Activated CD4-positive, alpha-beta T cell treated with anti-CD3 and anti-CD28 coated beads, Interleukin-10, Interleukin-2, amounts not matched to agents 100 ng/mL and 50 ng/mL, durations not matched to agents 16 hours and 8 hours (primary cell): ENCODE results near the gene NFE2L3.
A peak's percentile ranks its signal among the peaks of the same experiment; 100 is the strongest.
"Not testable (repeated sequence)": the region's sequence is repeated elsewhere in the genome, so short reads cannot be mapped to it uniquely, and the experiment has no call there.

ENCODE experiments used
- DNase-seq: peaks from one replicate; pipeline ENCODE4 v3.0.0-alpha.2; 2020

The NFE2L3 gene

GRCh38 chr7:26147646-26148306 lies 4.2 kb upstream of the NFE2L3 start:
- not testable (repeated sequence) for DNase-seq

- not testable (repeated sequence) for DNase-seq
Measured at GRCh38 chr7:26148307-26148700, 3.7 kb upstream of the NFE2L3 start.

- DNase-seq, result no peak
Measured at GRCh38 chr7:26149391-26149977, 2.5 kb upstream of the NFE2L3 start.

- peak; percentile 34 for DNase-seq
Measured at GRCh38 chr7:26151096-26151495, 902 bp upstream of the NFE2L3 start.

GRCh38 chr7:26151650-26151952 lies 397 bp upstream of the NFE2L3 start:
- DNase-seq, result no peak

- DNase-seq, result peak; percentile 47
Measured at GRCh38 chr7:26152782-26153240, 813 bp downstream of the NFE2L3 start.

GRCh38 chr7:26153241-26153822 lies 1.3 kb downstream of the NFE2L3 start:
- DNase-seq, result peak; percentile 65

- DNase-seq, result peak; percentile 79
Measured at GRCh38 chr7:26153823-26154783, 2.1 kb downstream of the NFE2L3 start.

GRCh38 chr7:26155531-26156375 lies 3.8 kb downstream of the NFE2L3 start:
- no peak for DNase-seq

GRCh38 chr7:26156451-26157420 lies 4.7 kb downstream of the NFE2L3 start:
- DNase-seq, result peak; percentile 87

GRCh38 chr7:26157520-26158105 lies 5.6 kb downstream of the NFE2L3 start:
- no peak for DNase-seq

- DNase-seq, result no peak
Measured at GRCh38 chr7:26159243-26159642, 7.2 kb downstream of the NFE2L3 start.

- no peak for DNase-seq
Measured at GRCh38 chr7:26160896-26161295, 8.9 kb downstream of the NFE2L3 start.

GRCh38 chr7:26162431-26162830 lies 10.4 kb downstream of the NFE2L3 start:
- DNase-seq, result no peak

- not testable (repeated sequence) for DNase-seq
Measured at GRCh38 chr7:26163804-26164203, 11.8 kb downstream of the NFE2L3 start.

- no peak for DNase-seq
Measured at GRCh38 chr7:26165950-26166683, 14.1 kb downstream of the NFE2L3 start.

GRCh38 chr7:26166684-26167266 lies 14.8 kb downstream of the NFE2L3 start:
- DNase-seq, result no peak

- peak; percentile 65 for DNase-seq
Measured at GRCh38 chr7:26167303-26167934, 15.4 kb downstream of the NFE2L3 start.

- DNase-seq, result no peak
Measured at GRCh38 chr7:26168458-26169023, 16.5 kb downstream of the NFE2L3 start.
